Osteoblast (primary cell): ENCODE results near the gene HMX3. TPM values are rescaled to one million over a fixed set of nuclear protein-coding genes. Genes with fewer than 3 reads are reported as not detected.
A peak's percentile ranks its signal among the peaks of the same experiment; 100 is the strongest.

Experiments
- DNase-seq: peaks from one replicate; pipeline ENCODE4 v3.0.0; 2011; ENCODE audit warnings: low spot score, mixed read lengths; ENCODE audit not compliant: insufficient read length; ENCODE audit errors: missing footprints
- H2AFZ ChIP-seq: 2 replicates; pipeline ENCODE4 v1.6.0; 2011; ENCODE audit warnings: mild to moderate bottlenecking, low read length
- H3K27ac ChIP-seq: 2 replicates; pipeline ENCODE4 v1.5.1; 2011; ENCODE audit warnings: mild to moderate bottlenecking, low read depth, low read length, moderate library complexity
- H3K27me3 ChIP-seq: 2 replicates; pipeline ENCODE4 v1.6.0; 2012; ENCODE audit warnings: mild to moderate bottlenecking, control low read depth, inconsistent platforms, low read length, moderate library complexity; ENCODE audit not compliant: insufficient read depth
- H3K36me3 ChIP-seq: 2 replicates; pipeline ENCODE4 v1.5.1; 2011; ENCODE audit warnings: mild to moderate bottlenecking, low read length, control low read depth, moderate library complexity; ENCODE audit not compliant: insufficient read depth
- H3K4me1 ChIP-seq: 2 replicates; pipeline ENCODE4 v1.5.1; 2011; ENCODE audit warnings: mild to moderate bottlenecking, low read length, control low read depth, moderate library complexity; ENCODE audit not compliant: insufficient read depth
- H3K4me2 ChIP-seq: 2 replicates; pipeline ENCODE4 v1.6.0; 2011; ENCODE audit warnings: mild to moderate bottlenecking, low read length; ENCODE audit not compliant: insufficient read depth
- H3K4me3 ChIP-seq: fragments of 200-600 bp; sonication (generic); 3 replicates; pipeline ENCODE4 v1.5.1; 2012; ENCODE audit warnings: mild to moderate bottlenecking, low read length, inconsistent platforms; ENCODE audit not compliant: insufficient read depth
- H3K79me2 ChIP-seq: 2 replicates; pipeline ENCODE4 v1.6.0; 2012; ENCODE audit warnings: mild to moderate bottlenecking, low read length, control low read depth, inconsistent platforms; ENCODE audit not compliant: insufficient read depth
- H3K9me3 ChIP-seq: 2 replicates; pipeline ENCODE4 v1.5.1; 2011; ENCODE audit warnings: low read depth, low read length, control low read depth
- H4K20me1 ChIP-seq: 2 replicates; pipeline ENCODE4 v1.6.0; 2012; ENCODE audit warnings: mild to moderate bottlenecking, low read length, control low read depth; ENCODE audit not compliant: insufficient read depth
- CTCF ChIP-seq: IDR thresholded peaks from 2 replicates; pipeline ENCODE4 v1.5.1; 2011; ENCODE audit warnings: mild to moderate bottlenecking, low read depth, low read length, moderate library complexity; ENCODE audit errors: extremely low read depth
- total RNA-seq: library from RNA; depleted of rRNA; stranded (reverse); fragments of >200 nt; gene quantifications from 2 replicates; pipeline ENCODE4 v1.2.3, GENCODE V29; 2012

Gene HMX3
- total RNA-seq, result not detected in 2 replicates

GRCh38 chr10:123135415-123136141, at the start of gene HMX3:
TSS of gene HMX3 (plus strand) at chr10:123135970. CDS start at chr10:123136051, 81 bp downstream.
- H3K27me3 ChIP-seq, result peaks cover 94% of the 10 kb centered on the region
- peak; percentile 86 for DNase-seq
- no peak within 1 kb of the TSS for H2AFZ ChIP-seq

GRCh38 chr10:123086281-123086680, 49.5 kb upstream of the HMX3 start:
- no peaks in the 10 kb centered on the region for H3K9me3 ChIP-seq
- TF ChIP-seq CTCF, result no peak
- H3K79me2 ChIP-seq, result no peaks in the 10 kb centered on the region
- H3K4me3 ChIP-seq, result no peak overlapping the region
- no peak overlapping the region for H2AFZ ChIP-seq
- H4K20me1 ChIP-seq, result no peaks in the 10 kb centered on the region
- no peak overlapping the region for H3K27ac ChIP-seq
- H3K27me3 ChIP-seq, result no peaks in the 10 kb centered on the region
- no peaks in the 10 kb centered on the region for H3K4me1 ChIP-seq
- no peak for DNase-seq
- H3K36me3 ChIP-seq, result no peaks in the 10 kb centered on the region
- H3K4me2 ChIP-seq, result no peak overlapping the region

More at GRCh38 chr10:123135415-123136141, at the start of gene HMX3:
- Histone ChIP-seq H3K4me2 (peak within 1 kb of the TSS; percentile 51), H3K27ac (no peak within 1 kb of the TSS), H4K20me1 (peaks cover 9% of the 10 kb centered on the region), H3K79me2 (no peaks in the 10 kb centered on the region), H3K36me3 (no peaks in the 10 kb centered on the region), H3K9me3 (no peaks in the 10 kb centered on the region), H3K4me3 (peak within 1 kb of the TSS; percentile 46), H3K4me1 (peaks cover 6% of the 10 kb centered on the region)
- no peak for TF ChIP-seq CTCF

GRCh38 chr10:123087348-123087747, 48.4 kb upstream of the HMX3 start:
- Histone ChIP-seq H3K4me2 (no peak overlapping the region), H3K4me1 (no peaks in the 10 kb centered on the region), H3K9me3 (no peaks in the 10 kb centered on the region), H4K20me1 (no peaks in the 10 kb centered on the region), H2AFZ (no peak overlapping the region), H3K79me2 (no peaks in the 10 kb centered on the region), H3K4me3 (no peak overlapping the region), H3K36me3 (no peaks in the 10 kb centered on the region), H3K27me3 (no peaks in the 10 kb centered on the region), H3K27ac (no peak overlapping the region)
- DNase-seq, result no peak
- no peak for TF ChIP-seq CTCF

- Histone ChIP-seq H3K4me1 (no peaks in the 10 kb centered on the region), H3K4me3 (no peak overlapping the region), H4K20me1 (no peaks in the 10 kb centered on the region), H2AFZ (no peak overlapping the region), H3K4me2 (no peak overlapping the region), H3K36me3 (no peaks in the 10 kb centered on the region), H3K9me3 (no peaks in the 10 kb centered on the region), H3K27me3 (no peaks in the 10 kb centered on the region), H3K27ac (no peak overlapping the region), H3K79me2 (no peaks in the 10 kb centered on the region)
- no peak for TF ChIP-seq CTCF
- no peak for DNase-seq
Measured at GRCh38 chr10:123087786-123088185, 48.0 kb upstream of the HMX3 start.
